RWPE2 (cell line): ENCODE data around the gene MAPKBP1.

ENCODE experiments used
- ATAC-seq: fragments of 200-7000 bp; cut with Tn5 transposase; 3 replicates; pipeline ENCODE4 v1.9.1; 2021; ENCODE audit warnings: low read depth
- DNase-seq: peaks from one replicate; pipeline ENCODE4 v3.0.0-alpha.2; 2020; ENCODE audit warnings: low spot score
- H3K27ac ChIP-seq: fragments of 450-650 bp; 2 replicates; pipeline ENCODE4 v1.5.1; 2017; ENCODE audit warnings: mild to moderate bottlenecking; ENCODE audit not compliant: poor library complexity, severe bottlenecking
- H3K27me3 ChIP-seq: fragments of 250-450 bp; sonication (Bioruptor Pico); 2 replicates; pipeline ENCODE4 v1.5.1; 2021; ENCODE audit warnings: mild to moderate bottlenecking, moderate library complexity; ENCODE audit not compliant: insufficient read depth, poor library complexity, severe bottlenecking
- H3K36me3 ChIP-seq: fragments of 250-450 bp; sonication (Bioruptor Pico); 2 replicates; pipeline ENCODE4 v1.5.1; 2020; ENCODE audit warnings: low read depth, mild to moderate bottlenecking, moderate library complexity
- H3K4me1 ChIP-seq: fragments of 250-450 bp; sonication (Bioruptor Pico); 2 replicates; pipeline ENCODE4 v1.5.1; 2021; ENCODE audit warnings: mild to moderate bottlenecking, moderate library complexity; ENCODE audit not compliant: insufficient read depth, poor library complexity, severe bottlenecking
- H3K4me3 ChIP-seq: fragments of 250-450 bp; sonication (Bioruptor Pico); 2 replicates; pipeline ENCODE4 v1.5.1; 2021; ENCODE audit warnings: mild to moderate bottlenecking, moderate library complexity; ENCODE audit not compliant: severe bottlenecking
- H3K9me3 ChIP-seq: fragments of 250-450 bp; sonication (Bioruptor Pico); 2 replicates; pipeline ENCODE4 v1.5.1; 2021; ENCODE audit warnings: mild to moderate bottlenecking, moderate library complexity; ENCODE audit not compliant: severe bottlenecking
- TF ChIP-seq, protein P1 (sequence below): fragments of 450-650 bp; IDR thresholded peaks from one replicate; pipeline ENCODE4 v1.5.1; 2017; ENCODE audit warnings: mild to moderate bottlenecking, moderate library complexity; ENCODE audit not compliant: poor library complexity, severe bottlenecking

Gene MAPKBP1

GRCh38 chr15:41861736-41862356 is 87.6 kb downstream of the MAPKBP1 start:
- TF ChIP-seq, protein P1, sequence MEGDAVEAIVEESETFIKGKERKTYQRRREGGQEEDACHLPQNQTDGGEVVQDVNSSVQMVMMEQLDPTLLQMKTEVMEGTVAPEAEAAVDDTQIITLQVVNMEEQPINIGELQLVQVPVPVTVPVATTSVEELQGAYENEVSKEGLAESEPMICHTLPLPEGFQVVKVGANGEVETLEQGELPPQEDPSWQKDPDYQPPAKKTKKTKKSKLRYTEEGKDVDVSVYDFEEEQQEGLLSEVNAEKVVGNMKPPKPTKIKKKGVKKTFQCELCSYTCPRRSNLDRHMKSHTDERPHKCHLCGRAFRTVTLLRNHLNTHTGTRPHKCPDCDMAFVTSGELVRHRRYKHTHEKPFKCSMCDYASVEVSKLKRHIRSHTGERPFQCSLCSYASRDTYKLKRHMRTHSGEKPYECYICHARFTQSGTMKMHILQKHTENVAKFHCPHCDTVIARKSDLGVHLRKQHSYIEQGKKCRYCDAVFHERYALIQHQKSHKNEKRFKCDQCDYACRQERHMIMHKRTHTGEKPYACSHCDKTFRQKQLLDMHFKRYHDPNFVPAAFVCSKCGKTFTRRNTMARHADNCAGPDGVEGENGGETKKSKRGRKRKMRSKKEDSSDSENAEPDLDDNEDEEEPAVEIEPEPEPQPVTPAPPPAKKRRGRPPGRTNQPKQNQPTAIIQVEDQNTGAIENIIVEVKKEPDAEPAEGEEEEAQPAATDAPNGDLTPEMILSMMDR, result no peak
- H3K9me3 ChIP-seq, result no peaks in the 10 kb centered on the region
- no peak overlapping the region for H3K27ac ChIP-seq
- no peak overlapping the region for H3K4me3 ChIP-seq
- ATAC-seq (no peak), DNase-seq (no peak)
- H3K4me1 ChIP-seq, result no peaks in the 10 kb centered on the region
- no peaks in the 10 kb centered on the region for H3K27me3 ChIP-seq
- H3K36me3 ChIP-seq, result no peaks in the 10 kb centered on the region

GRCh38 chr15:41862515-41863116 is 88.3 kb downstream of the MAPKBP1 start:
- no peak for DNase-seq

GRCh38 chr15:41865490-41866055 is 91.3 kb downstream of the MAPKBP1 start:
- no peak for DNase-seq
- Histone ChIP-seq H3K27me3 (no peaks in the 10 kb centered on the region), H3K4me3 (no peak overlapping the region), H3K4me1 (no peaks in the 10 kb centered on the region), H3K36me3 (no peaks in the 10 kb centered on the region), H3K9me3 (no peaks in the 10 kb centered on the region), H3K27ac (no peak overlapping the region)
- ATAC-seq, result no peak
- TF ChIP-seq, protein P1, result no peak

More at GRCh38 chr15:41862515-41863116, 88.3 kb downstream of the MAPKBP1 start:
- Histone ChIP-seq H3K4me1 (no peaks in the 10 kb centered on the region), H3K4me3 (no peak overlapping the region), H3K9me3 (no peaks in the 10 kb centered on the region), H3K36me3 (no peaks in the 10 kb centered on the region), H3K27ac (no peak overlapping the region), H3K27me3 (no peaks in the 10 kb centered on the region)
- ATAC-seq, result no peak
- TF ChIP-seq, protein P1, result no peak

DNA sequence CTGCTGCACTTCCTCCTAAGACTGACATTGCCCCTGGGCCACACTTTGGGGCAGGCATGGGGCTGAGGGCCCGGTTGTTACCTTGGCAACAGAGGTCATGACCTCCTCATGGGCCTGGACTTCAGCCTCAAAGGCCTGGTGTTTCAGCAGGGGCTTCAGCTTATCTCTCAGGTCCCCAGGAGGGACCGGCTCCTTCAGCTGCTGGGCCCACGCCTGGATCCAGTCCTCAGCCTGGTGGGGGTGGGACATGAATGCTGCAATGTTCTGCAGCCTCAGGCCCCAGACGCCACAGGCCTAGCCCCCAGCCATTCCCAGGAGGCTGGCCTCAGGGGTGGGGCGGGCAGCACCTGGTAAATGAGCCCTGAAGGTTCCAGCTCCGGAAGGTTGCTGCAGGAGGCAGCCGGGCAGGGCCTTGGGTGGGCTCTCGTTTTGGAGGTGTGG is 92.0 kb downstream of the MAPKBP1 start:
- ATAC-seq, result no peak
- no peak for DNase-seq
- no peak overlapping the region for H3K27ac ChIP-seq
- H3K9me3 ChIP-seq, result no peaks in the 10 kb centered on the region
- peaks cover 5% of the 10 kb centered on the region for H3K4me1 ChIP-seq
- H3K36me3 ChIP-seq, result no peaks in the 10 kb centered on the region
- no peak overlapping the region for H3K4me3 ChIP-seq
- no peaks in the 10 kb centered on the region for H3K27me3 ChIP-seq
- TF ChIP-seq, protein P1, result no peak
